Activated CD4-positive, alpha-beta T cell treated with anti-CD3 and anti-CD28 coated beads for 36 hours (primary cell): ENCODE data around the gene MIER1. TPM values are rescaled to one million over a fixed set of nuclear protein-coding genes. Genes with fewer than 3 reads are reported as not detected.

Source experiments
- ATAC-seq: fragments of 200-7000 bp; cut with Tn5 transposase; one replicate; pipeline ENCODE4 v1.10.0; 2021; ENCODE audit warnings: mild to moderate bottlenecking, moderate library complexity
- CTCF ChIA-PET: fragments of 350-600 bp; sonication (Branson Sonifier 250); formaldehyde crosslinking; loops from one replicate; lab custom pipeline; 2021; ENCODE audit warnings: antibody characterized with exemption; lab: Charles Lee
- POLR2A ChIA-PET: fragments of 350-600 bp; sonication (Branson Sonifier 250); formaldehyde crosslinking; loops from one replicate; lab custom pipeline; 2021; ENCODE audit warnings: antibody characterized with exemption, inconsistent platforms; lab: Charles Lee
- DNase-seq: peaks from one replicate; pipeline ENCODE4 v3.0.0-alpha.2; 2020
- H3K27ac Mint-ChIP-seq: one replicate; pipeline ENCODE4 v1.8.0; 2021; ENCODE audit warnings: mixed read lengths
- H3K27me3 Mint-ChIP-seq: one replicate; pipeline ENCODE4 v1.8.0; 2021; ENCODE audit warnings: mixed read lengths
- H3K36me3 Mint-ChIP-seq: one replicate; pipeline ENCODE4 v1.8.0; 2021; ENCODE audit warnings: low read depth, mixed read lengths
- H3K4me1 Mint-ChIP-seq: one replicate; pipeline ENCODE4 v1.8.0; 2021; ENCODE audit warnings: mixed read lengths
- H3K4me3 Mint-ChIP-seq: one replicate; pipeline ENCODE4 v1.8.0; 2021; ENCODE audit warnings: mild to moderate bottlenecking, moderate library complexity, mixed read lengths
- H3K9me3 Mint-ChIP-seq: one replicate; pipeline ENCODE4 v1.8.0; 2021; ENCODE audit warnings: low read depth, mixed read lengths
- intact Hi-C, 2 experiments: fragments of 100-400 bp; cut with DNase I in 1 of 2; cut with micrococcal nuclease in 1 of 2; formaldehyde crosslinking; loops; one replicate each; pipeline versions ENCODE4 v1.14.2 to v1.15.1; 2022 to 2024; cut with DNase I, micrococcal nuclease
- total RNA-seq, 2 experiments: library from RNA; stranded (reverse); gene quantifications; one replicate each; pipeline ENCODE4 v1.2.3, GENCODE V29; 2021

Gene MIER1
- total RNA-seq, 2 experiments from 2014 or later, result 49.7 to 51.5 TPM

GRCh38 chr1:66937529-66938234 is 12.9 kb downstream of the MIER1 start:
- Mint-ChIP-seq H3K4me3 (no peak overlapping the region), H3K27me3 (no peaks in the 10 kb centered on the region), H3K9me3 (no peaks in the 10 kb centered on the region), H3K27ac (peak overlapping the region; percentile 60), H3K36me3 (peaks cover 45% of the 10 kb centered on the region), H3K4me1 (peaks cover 81% of the 10 kb centered on the region)
- ATAC-seq, result no peak
- intact Hi-C loops, result loop anchor here (10.0 kb wide), 4 partner anchors 397 to 663 kb away; no protein-coding TSS in a partner anchor
- CTCF ChIA-PET, result interaction anchor here (0.6 to 1.0 kb wide), 3 partner anchors 8 to 274 kb away, joined by 3 read pairs; no protein-coding TSS in a partner anchor
- no peak for DNase-seq
- POLR2A ChIA-PET, result interaction anchor here (0.5 to 0.7 kb wide), 2 partner anchors 9 to 357 kb away, joined by 3 read pairs; no protein-coding TSS in a partner anchor

GRCh38 chr1:66938613-66939012 is 13.8 kb downstream of the MIER1 start:
- Mint-ChIP-seq H3K36me3 (peaks cover 48% of the 10 kb centered on the region), H3K9me3 (no peaks in the 10 kb centered on the region), H3K27me3 (no peaks in the 10 kb centered on the region), H3K27ac (no peak overlapping the region), H3K4me3 (no peak overlapping the region), H3K4me1 (peaks cover 77% of the 10 kb centered on the region)
- ATAC-seq (peak; percentile 29), DNase-seq (no peak)
- POLR2A ChIA-PET, result interaction anchor here (0.7 kb wide), 1 partner anchor 356 kb away, joined by 3 read pairs; no protein-coding TSS in a partner anchor
- CTCF ChIA-PET, result interaction anchor here (0.8 kb wide), 1 partner anchor 273 kb away, joined by 3 read pairs; no protein-coding TSS in a partner anchor
- intact Hi-C loops, result loop anchor here (10.0 kb wide), 4 partner anchors 396 to 664 kb away; no protein-coding TSS in a partner anchor

- intact Hi-C loops, result no loop called here
- Mint-ChIP-seq H3K9me3 (no peaks in the 10 kb centered on the region), H3K4me1 (peaks cover 64% of the 10 kb centered on the region), H3K27ac (peak overlapping the region; percentile 25), H3K27me3 (no peaks in the 10 kb centered on the region), H3K4me3 (no peak overlapping the region), H3K36me3 (peaks cover 45% of the 10 kb centered on the region)
- ChIA-PET CTCF (no interaction called here), POLR2A (no interaction called here)
- DNase-seq (no peak), ATAC-seq (no peak)
Measured at GRCh38 chr1:66940981-66941380, 16.2 kb downstream of the MIER1 start.

GRCh38 chr1:66943361-66943969 is 18.7 kb downstream of the MIER1 start:
- POLR2A ChIA-PET, result interaction anchor here (0.7 kb wide), 1 partner anchor 12 kb away, joined by 4 read pairs; no protein-coding TSS in a partner anchor
- peak overlapping the region; percentile 64 for H3K27ac Mint-ChIP-seq

DNA sequence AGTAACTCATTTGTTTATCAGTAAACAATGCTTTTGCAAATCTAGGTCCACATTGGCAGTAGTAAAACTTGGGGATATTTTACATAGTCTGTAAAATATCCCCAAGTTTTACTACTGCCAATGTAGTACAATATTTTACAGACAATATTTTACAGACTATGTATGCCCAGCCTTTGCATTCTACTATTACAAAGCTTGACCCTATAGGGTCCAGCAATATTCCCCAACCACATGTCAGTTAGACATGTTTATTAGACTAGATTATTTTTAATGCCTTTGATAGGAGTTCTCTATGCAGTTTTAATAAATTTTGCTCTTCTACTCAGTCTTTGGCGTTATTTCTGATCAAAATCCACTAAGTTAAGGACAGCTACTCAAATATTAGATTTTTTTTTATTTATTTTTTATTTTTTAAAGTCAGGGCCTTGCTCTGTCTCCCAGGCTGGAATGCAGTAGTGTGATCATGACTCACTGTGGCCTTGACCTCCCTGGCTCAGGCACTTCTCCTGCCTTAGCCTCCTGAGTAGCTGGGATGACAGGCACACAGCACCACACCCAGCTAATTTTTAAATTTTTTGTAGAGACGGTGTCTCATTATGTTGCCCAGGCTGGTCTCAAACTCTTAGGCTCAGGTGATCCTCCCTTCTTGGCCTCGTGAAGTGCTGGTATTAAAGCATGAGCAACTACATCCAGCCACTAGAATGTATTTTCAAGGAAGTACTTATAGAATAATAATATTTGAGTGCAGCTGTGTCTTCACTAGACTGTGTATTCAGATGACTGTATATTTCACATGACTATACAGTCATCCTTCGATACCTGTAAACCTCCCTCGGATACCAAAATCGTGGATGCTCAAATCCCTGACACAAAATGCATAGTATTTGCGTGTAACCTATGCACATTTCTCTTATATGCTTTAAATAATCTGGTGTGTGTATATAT is 19.8 kb downstream of the MIER1 start:
- H3K36me3 Mint-ChIP-seq, result peaks cover 59% of the 10 kb centered on the region
- intact Hi-C loops, result no loop called here
- no peak overlapping the region for H3K27ac Mint-ChIP-seq
- no peak for ATAC-seq
- H3K9me3 Mint-ChIP-seq, result no peaks in the 10 kb centered on the region
- H3K27me3 Mint-ChIP-seq, result no peaks in the 10 kb centered on the region
- no peak for DNase-seq
- ChIA-PET POLR2A (no interaction called here), CTCF (interaction anchor here (0.6 to 1.6 kb wide), 4 partner anchors 7 to 737 kb away, joined by 3 to 4 read pairs (median 4); no protein-coding TSS in a partner anchor)
- no peak overlapping the region for H3K4me3 Mint-ChIP-seq
- peaks cover 51% of the 10 kb centered on the region for H3K4me1 Mint-ChIP-seq

More at GRCh38 chr1:66943361-66943969, 18.7 kb downstream of the MIER1 start:
- no peak for DNase-seq
- ATAC-seq, result no peak
- no peak overlapping the region for H3K4me3 Mint-ChIP-seq
- CTCF ChIA-PET, result interaction anchor here (1.0 kb wide), 1 partner anchor 9 kb away, joined by 3 read pairs; no protein-coding TSS in a partner anchor
- H3K36me3 Mint-ChIP-seq, result peaks cover 53% of the 10 kb centered on the region
- H3K9me3 Mint-ChIP-seq, result no peaks in the 10 kb centered on the region
- intact Hi-C loops, result no loop called here
- H3K4me1 Mint-ChIP-seq, result peaks cover 61% of the 10 kb centered on the region
- H3K27me3 Mint-ChIP-seq, result no peaks in the 10 kb centered on the region

GRCh38 chr1:66945316-66945715 is 20.5 kb downstream of the MIER1 start:
- Mint-ChIP-seq H3K36me3 (peaks cover 55% of the 10 kb centered on the region), H3K27me3 (no peaks in the 10 kb centered on the region), H3K4me1 (peaks cover 44% of the 10 kb centered on the region), H3K9me3 (no peaks in the 10 kb centered on the region), H3K4me3 (no peak overlapping the region), H3K27ac (no peak overlapping the region)
- intact Hi-C loops, result no loop called here
- ChIA-PET CTCF (interaction anchor here (0.9 to 1.6 kb wide), 4 partner anchors 8 to 51 kb away, joined by 3 to 4 read pairs (median 3); no protein-coding TSS in a partner anchor), POLR2A (no interaction called here)
- ATAC-seq (no peak), DNase-seq (no peak)

GRCh38 chr1:66947267-66947666 is 22.5 kb downstream of the MIER1 start:
- DNase-seq, result no peak
- peak overlapping the region; percentile 64 for H3K27ac Mint-ChIP-seq
- H3K27me3 Mint-ChIP-seq, result no peaks in the 10 kb centered on the region
- ATAC-seq, result no peak
- no peaks in the 10 kb centered on the region for H3K9me3 Mint-ChIP-seq
- peaks cover 48% of the 10 kb centered on the region for H3K36me3 Mint-ChIP-seq
- intact Hi-C loops, result no loop called here
- H3K4me3 Mint-ChIP-seq, result no peak overlapping the region
- peaks cover 28% of the 10 kb centered on the region for H3K4me1 Mint-ChIP-seq
- ChIA-PET POLR2A (interaction anchor here (0.5 to 0.7 kb wide), 3 partner anchors 9 to 42 kb away, joined by 3 to 5 read pairs (median 3); no protein-coding TSS in a partner anchor), CTCF (interaction anchor here (0.5 to 2.5 kb wide), 3 partner anchors 12 to 230 kb away, joined by 3 to 6 read pairs (median 3); no protein-coding TSS in a partner anchor)

GRCh38 chr1:66951513-66951912 is 26.7 kb downstream of the MIER1 start:
- ATAC-seq, result no peak
- Mint-ChIP-seq H3K9me3 (no peaks in the 10 kb centered on the region), H3K36me3 (peaks cover 65% of the 10 kb centered on the region), H3K4me1 (peaks cover 35% of the 10 kb centered on the region), H3K27ac (peak overlapping the region; percentile 4), H3K4me3 (no peak overlapping the region), H3K27me3 (no peaks in the 10 kb centered on the region)
- intact Hi-C loops, result no loop called here
- POLR2A ChIA-PET, result interaction anchor here (0.6 to 0.7 kb wide), 2 partner anchors 178 to 318 kb away, joined by 3 read pairs; no protein-coding TSS in a partner anchor
- no peak for DNase-seq
- CTCF ChIA-PET, result interaction anchor here (1.4 kb wide), 1 partner anchor 188 kb away, joined by 4 read pairs; no protein-coding TSS in a partner anchor

DNA sequence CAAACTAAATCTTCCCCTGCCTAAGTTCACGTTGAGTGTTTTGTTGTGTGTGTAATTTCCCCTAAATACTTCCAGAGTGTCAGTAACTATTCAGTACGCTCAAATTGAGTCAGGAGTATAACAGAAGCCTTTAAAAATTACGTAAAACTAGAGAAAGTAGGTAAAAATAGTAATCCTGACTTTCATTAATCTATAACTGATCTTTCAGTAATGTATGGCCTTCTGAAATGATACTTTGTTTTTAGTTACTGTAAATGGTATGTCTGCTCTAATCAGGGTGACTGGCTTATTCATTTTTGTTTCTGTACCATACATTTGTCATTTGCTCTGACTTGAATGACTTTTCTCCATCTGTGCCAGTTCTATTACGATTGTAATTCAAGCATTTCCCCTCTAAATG is 29.4 kb downstream of the MIER1 start:
- Mint-ChIP-seq H3K4me3 (no peak overlapping the region), H3K9me3 (no peaks in the 10 kb centered on the region), H3K27me3 (no peaks in the 10 kb centered on the region), H3K4me1 (peaks cover 27% of the 10 kb centered on the region), H3K36me3 (peaks cover 57% of the 10 kb centered on the region), H3K27ac (peak overlapping the region; percentile 69)
- DNase-seq, result no peak
- intact Hi-C loops, result no loop called here
- ChIA-PET POLR2A (no interaction called here), CTCF (no interaction called here)
- ATAC-seq, result peak; percentile 86

GRCh38 chr1:66957938-66958337 is 33.1 kb downstream of the MIER1 start:
- Mint-ChIP-seq H3K27ac (peak overlapping the region; percentile 66), H3K27me3 (no peaks in the 10 kb centered on the region), H3K36me3 (peaks cover 57% of the 10 kb centered on the region), H3K9me3 (no peaks in the 10 kb centered on the region), H3K4me1 (peaks cover 42% of the 10 kb centered on the region), H3K4me3 (no peak overlapping the region)
- no peak for DNase-seq
- ChIA-PET POLR2A (no interaction called here), CTCF (no interaction called here)
- intact Hi-C loops, result no loop called here
- ATAC-seq, result no peak
